ENCODE results near the gene DCST2. TPM values are rescaled to one million over a fixed set of nuclear protein-coding genes. Genes with fewer than 3 reads are reported as not detected.

Gene DCST2
- polyA plus RNA-seq, 2 of the 4 experiments (the other 2 are of a cell fraction) = 0.23 to 1.0 TPM

- H3K27ac ChIP-seq = peak overlapping the region; percentile 98 to 100
- peak overlapping the region; percentile 65 for H3K4me3 ChIP-seq
- ChIA-PET POLR2A (interaction anchor here (0.7 to 6.3 kb wide), 9 partner anchors 11 to 239 kb away, joined by 3 to 91 read pairs (median 26); partner anchors contain the start of genes FLAD1, LENEP, PBXIP1 and PMVK), CTCF (interaction anchor here (2.2 kb wide), 1 partner anchor 113 kb away, joined by 7 read pairs; no protein-coding TSS in a partner anchor)
- ATAC-seq = no peak
- DNase-seq (ENCODE audit: low read depth in 1 of 2, low spot score in 1 of 2) = no peak
- peak overlapping the region; percentile 99 for H3K4me2 ChIP-seq
- 4% methylated on average over 3 of the region's 3 CpGs for WGBS (ENCODE audit: missing lambda C conversion rate)
- FAIRE-seq = no peak
- TF ChIP-seq ZNF302 (CRISPR knock-in tag; IDR thresholded peaks at IDR 0.05) = no peak; the same call in 1 of the 2 replicates
- no peak for TF ChIP-seq CBX2 (IDR thresholded peaks at IDR 0.05; ENCODE audit: borderline replicate concordance, low read depth)
- TF ChIP-seq HOXA7 (CRISPR knock-in tag; IDR thresholded peaks at IDR 0.05) = peak; percentile 75; the same call in 1 of the 2 replicates
- peaks cover 47% of the 10 kb centered on the region for H3K4me1 ChIP-seq
- no peaks in the 10 kb centered on the region for H3K9me3 ChIP-seq
These were observed 61.4 kb downstream of the DCST2 start for GRCh38 chr1:154972213-154972516.

- no peaks in the 10 kb centered on the region for H3K9me3 ChIP-seq
- H3K4me1 ChIP-seq = peaks cover 43% of the 10 kb centered on the region
- POLR2A ChIA-PET = interaction anchor here (0.9 to 6.3 kb wide), 13 partner anchors 8 to 46 kb away, joined by 3 to 91 read pairs (median 11); partner anchors contain the start of genes FLAD1, LENEP, PBXIP1 and PYGO2
- TF ChIP-seq BCL3 (IDR thresholded peaks at IDR 0.05) (0 out of 3 replicates have a peak, but pooled peaks have one; percentile 4), RNF2 (IDR thresholded peaks at IDR 0.05; ENCODE audit: borderline replicate concordance, low read depth) (no peak), HOXB5 (CRISPR knock-in tag; IDR thresholded peaks at IDR 0.05) (0 out of 2 replicates have a peak, but pooled peaks have one; percentile 35), MAFK (IDR thresholded peaks at IDR 0.05; ENCODE audit: partially characterized antibody) (no peak), CTCF (IDR thresholded peaks at IDR 0.05) (no peak), KDM5A (IDR thresholded peaks at IDR 0.05) (no peak), SREBF2 (IDR thresholded peaks at IDR 0.05) (no peak), ZFP36 (IDR thresholded peaks at IDR 0.05; ENCODE audit: borderline replicate concordance, partially characterized antibody) (no peak), JUN (IDR thresholded peaks at IDR 0.05) (no peak; a peak in 1 of 5 replicates), ESRRA (IDR thresholded peaks at IDR 0.05; ENCODE audit: borderline replicate concordance, low read length) (no peak), HOXB13 (CRISPR knock-in tag; IDR thresholded peaks at IDR 0.05; ENCODE audit: low read depth) (no peak; the same call in 1 of the 2 replicates), ZNF302 (CRISPR knock-in tag; IDR thresholded peaks at IDR 0.05) (0 out of 2 replicates have a peak, but pooled peaks have one; percentile 41), CHD4 (IDR thresholded peaks at IDR 0.05; ENCODE audit: borderline replicate concordance) (no peak), MAZ (IDR thresholded peaks at IDR 0.05; ENCODE audit: borderline replicate concordance, low read depth, low read length) (no peak)
- TF ChIP-seq, protein P1, sequence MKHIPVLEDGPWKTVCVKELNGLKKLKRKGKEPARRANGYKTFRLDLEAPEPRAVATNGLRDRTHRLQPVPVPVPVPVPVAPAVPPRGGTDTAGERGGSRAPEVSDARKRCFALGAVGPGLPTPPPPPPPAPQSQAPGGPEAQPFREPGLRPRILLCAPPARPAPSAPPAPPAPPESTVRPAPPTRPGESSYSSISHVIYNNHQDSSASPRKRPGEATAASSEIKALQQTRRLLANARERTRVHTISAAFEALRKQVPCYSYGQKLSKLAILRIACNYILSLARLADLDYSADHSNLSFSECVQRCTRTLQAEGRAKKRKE (CRISPR knock-in tag; IDR thresholded peaks at IDR 0.05; ENCODE audit: low read depth) = no peak
- peak overlapping the region; percentile 99 for H3K4me2 ChIP-seq
- peak; percentile 0 to 4; a peak in 3 of 6 replicates for ATAC-seq
- CTCF ChIA-PET = interaction anchor here (1.3 to 2.2 kb wide), 2 partner anchors 95 to 114 kb away, joined by 3 to 7 read pairs; no protein-coding TSS in a partner anchor
- peak overlapping the region; percentile 65 for H3K4me3 ChIP-seq
- FAIRE-seq = no peak
- H3K27ac ChIP-seq = peak overlapping the region; percentile 98 to 100
- WGBS (ENCODE audit: missing lambda C conversion rate) = 22% methylated on average over 10 of the region's 10 CpGs
- DNase-seq (ENCODE audit: low read depth in 1 of 2, low spot score in 1 of 2) = peak in 1 of 2 experiments; percentile 75
These were observed 62.1 kb downstream of the DCST2 start for GRCh38 chr1:154971341-154971998.

Measured in A549 (cell line).